HCT116 (cell line): ENCODE measurements around the gene OR1C1. TPM values are rescaled to one million over a fixed set of nuclear protein-coding genes. Genes with fewer than 3 reads are reported as not detected.

Source experiments
- ATAC-seq: fragments of 200-7000 bp; cut with Tn5 transposase; 2 replicates; pipeline ENCODE4 v1.9.1; 2020; ENCODE audit warnings: mild to moderate bottlenecking, moderate library complexity
- Bru-seq: library from RNA; stranded (reverse); fragments of 400-500 nt; gene quantifications from one replicate; lab custom pipeline; 2021; lab: Mats Ljungman, UMichigan
- BruChase-seq, 2 experiments: library from RNA; stranded (reverse); fragments of 400-500 nt; gene quantifications; one replicate each; lab custom pipeline; 2021; lab: Mats Ljungman, UMichigan
- BruUV-seq: library from RNA; stranded (reverse); fragments of 400-500 nt; replicated peaks from 2 replicates; lab custom pipeline; 2021; lab: Mats Ljungman, UMichigan
- CTCF ChIA-PET: fragments of 300-600 bp; sonication (Branson Sonifier 250); formaldehyde crosslinking; loops from one replicate; lab custom pipeline; 2021; ENCODE audit warnings: antibody characterized with exemption; lab: Charles Lee
- POLR2A ChIA-PET: fragments of 300-600, 350-600 bp; sonication (Branson Sonifier 250); formaldehyde crosslinking; loops from one replicate; lab custom pipeline; 2021; ENCODE audit warnings: antibody characterized with exemption; lab: Charles Lee
- RAD21 ChIA-PET, 2 experiments: fragments of 300-600 bp; sonication (Branson Sonifier 250); formaldehyde crosslinking; loops; one replicate each; lab custom pipeline; 2023; ENCODE audit warnings: low total read pairs in 2 of 2; ENCODE audit not compliant: uncharacterized antibody in 2 of 2, unreplicated experiment in 2 of 2, low non-redundant PET in 1 of 2; lab: Charles Lee
- DNase-seq: peaks from one replicate; pipeline ENCODE4 v3.0.0-alpha.2; 2010; ENCODE audit warnings: low read depth, low spot score
- H2AFZ ChIP-seq: fragments of 200-600 bp; shearing (Covaris generic), sonication (generic); 2 replicates; pipeline ENCODE4 v1.6.1; 2017; ENCODE audit warnings: low read depth, mixed run types, mixed read lengths, antibody characterized with exemption, low read length; ENCODE audit not compliant: poor library complexity, severe bottlenecking
- H3K27ac ChIP-seq: 2 replicates; pipeline ENCODE4 v1.5.1; 2012; ENCODE audit warnings: low read depth, low read length
- H3K27me3 ChIP-seq: fragments of 200-600 bp; sonication (generic); 2 replicates; pipeline ENCODE4 v1.6.1; 2016; ENCODE audit warnings: mixed run types, low read length, mixed read lengths; ENCODE audit not compliant: insufficient read depth
- H3K36me3 ChIP-seq, 2 experiments: fragments of 200-500 bp in 1 of 2; fragments of 200-600 bp in 1 of 2; sonication (Bioruptor generic) in 1 of 2; sonication (generic) in 1 of 2; 2 replicates each; pipeline versions ENCODE4 v1.5.1 to v1.6.1; 2014 to 2016; ENCODE audit warnings: low read length in 2 of 2, inconsistent platforms in 1 of 2, mixed read lengths in 1 of 2, mixed run types in 1 of 2; ENCODE audit not compliant: insufficient read depth in 2 of 2, control insufficient read depth in 1 of 2
- H3K4me1 ChIP-seq, 2 experiments: fragments of 200-600 bp in 1 of 2; sonication (generic) in 1 of 2; 2 replicates each; pipeline versions ENCODE4 v1.5.1 to v1.6.1; 2012 to 2017; ENCODE audit warnings: low read length in 2 of 2, inconsistent platforms in 1 of 2, mild to moderate bottlenecking in 1 of 2, mixed read lengths in 1 of 2, mixed run types in 1 of 2, moderate library complexity in 1 of 2; ENCODE audit not compliant: insufficient read depth in 2 of 2, control insufficient read depth in 1 of 2
- H3K4me2 ChIP-seq: fragments of 200-600 bp; sonication (generic); 2 replicates; pipeline ENCODE4 v1.6.1; 2017; ENCODE audit warnings: mixed run types, low read length, mixed read lengths
- H3K4me3 ChIP-seq, 2 experiments: fragments of 200-600 bp in 1 of 2; sonication (generic) in 1 of 2; replicated peaks in 1 of 2; 2 replicates each; pipeline ENCODE4 v1.5.1; 2011 to 2016; ENCODE audit warnings: low read length in 2 of 2, control low read depth in 1 of 2, low read depth in 1 of 2, mild to moderate bottlenecking in 1 of 2, mixed read lengths in 1 of 2, mixed run types in 1 of 2
- H3K79me2 ChIP-seq: fragments of 200-600 bp; sonication (generic); 2 replicates; pipeline ENCODE4 v1.6.1; 2017; ENCODE audit warnings: mild to moderate bottlenecking, mixed run types, low read length, moderate library complexity, mixed read lengths; ENCODE audit not compliant: insufficient read depth
- H3K9ac ChIP-seq: fragments of 200-600 bp; sonication (generic); 2 replicates; pipeline ENCODE4 v1.6.1; 2016; ENCODE audit warnings: low read length, mixed read lengths
- H3K9me2 ChIP-seq: fragments of 200-600 bp; sonication (generic), shearing (Covaris generic); 2 replicates; pipeline ENCODE4 v1.6.1; 2017; ENCODE audit warnings: mixed run types, mild to moderate bottlenecking, moderate library complexity; ENCODE audit not compliant: insufficient read depth
- H3K9me3 ChIP-seq, 2 experiments: fragments of 200-500 bp in 1 of 2; fragments of 200-600 bp in 1 of 2; sonication (Bioruptor generic) in 1 of 2; sonication (generic) in 1 of 2; 2 replicates each; pipeline ENCODE4 v1.6.1; 2014 to 2017; ENCODE audit warnings: low read length in 2 of 2, mixed read lengths in 2 of 2, inconsistent platforms in 1 of 2, low read depth in 1 of 2, mild to moderate bottlenecking in 1 of 2, mixed run types in 1 of 2, moderate library complexity in 1 of 2; ENCODE audit not compliant: control insufficient read depth in 1 of 2, insufficient read depth in 1 of 2
- H4K20me1 ChIP-seq: fragments of 200-600 bp; sonication (generic), shearing (Covaris generic); 2 replicates; pipeline ENCODE4 v1.6.1; 2017; ENCODE audit warnings: mixed run types, mild to moderate bottlenecking, moderate library complexity; ENCODE audit not compliant: insufficient read depth
- ELF1 ChIP-seq: IDR thresholded peaks from 2 replicates; pipeline ENCODE4 v1.6.1; 2012; ENCODE audit warnings: low read depth, borderline replicate concordance
- EZH2 ChIP-seq: fragments of 200-600 bp; sonication (generic); IDR thresholded peaks from 2 replicates; pipeline ENCODE4 v1.6.1; 2017; ENCODE audit warnings: antibody characterized with exemption, mixed run types
- EZH2phosphoT487 ChIP-seq: fragments of 200-600 bp; IDR thresholded peaks from 2 replicates; pipeline ENCODE4 v1.6.1; 2018; ENCODE audit warnings: antibody characterized with exemption, borderline replicate concordance
- FOSL1 ChIP-seq: IDR thresholded peaks from 2 replicates; pipeline ENCODE4 v1.6.1; 2012; ENCODE audit warnings: low read depth
- POLR2AphosphoS5 ChIP-seq: IDR thresholded peaks from 2 replicates; pipeline ENCODE4 v1.6.1; 2011; ENCODE audit warnings: mild to moderate bottlenecking, low read depth, low read length, moderate library complexity
- SP1 ChIP-seq: IDR thresholded peaks from 2 replicates; pipeline ENCODE4 v1.6.1; 2012; ENCODE audit warnings: low read depth
- SRF ChIP-seq: IDR thresholded peaks from 2 replicates; pipeline ENCODE4 v1.6.1; 2012; ENCODE audit warnings: low read depth
- ZBTB33 ChIP-seq: IDR thresholded peaks from 2 replicates; pipeline ENCODE4 v1.6.1; 2011; ENCODE audit warnings: mild to moderate bottlenecking, low read length, moderate library complexity; ENCODE audit not compliant: insufficient replicate concordance; ENCODE audit errors: extremely low read depth
- intact Hi-C: fragments of 100-400 bp; cut with micrococcal nuclease; formaldehyde crosslinking; loops from 2 replicates; pipeline ENCODE4 v1.10.0; 2022
- long read RNA-seq: library from polyadenylated mRNA; unstranded; transcript quantifications from one replicate; pipeline ENCODE4 v2.0.0, GENCODE V29; 2021; ENCODE audit not compliant: unreplicated experiment
- polyA plus RNA-seq: library from polyadenylated mRNA; unstranded; fragments of >200 nt; gene quantifications from 2 replicates; pipeline ENCODE4 v1.2.1, GENCODE V29; 2012; ENCODE audit warnings: missing spikeins
- total RNA-seq: library from RNA; stranded (reverse); gene quantifications from one replicate; pipeline ENCODE4 v1.2.1, GENCODE V29; 2021; ENCODE audit not compliant: unreplicated experiment
- TF ChIP-seq, protein P1 (sequence below): IDR thresholded peaks from 2 replicates; pipeline ENCODE4 v1.6.1; 2012
- TF ChIP-seq, protein P2 (sequence below): IDR thresholded peaks from 2 replicates; pipeline ENCODE4 v1.6.1; 2012; ENCODE audit warnings: low read depth
- TF ChIP-seq, protein P3 (sequence below), 3 experiments: fragments of 200-600 bp in 1 of 3; sonication (generic) in 1 of 3; IDR thresholded peaks in 2 of 3; conservative IDR thresholded peaks in 1 of 3; 2 replicates each; pipeline ENCODE4 v1.5.1; 2012 to 2017; ENCODE audit warnings: low read depth in 2 of 3, low read length in 2 of 3, antibody characterized with exemption in 1 of 3, borderline replicate concordance in 1 of 3, control low read depth in 1 of 3, mild to moderate bottlenecking in 1 of 3, mixed read lengths in 1 of 3, mixed run types in 1 of 3, moderate library complexity in 1 of 3; ENCODE audit not compliant: insufficient read depth in 1 of 3

OR1C1 gene
- total RNA-seq, result not detected
- not detected in 2 replicates for polyA plus RNA-seq
- not detected for Bru-seq, nascent RNA
- BruChase-seq, experiment 1, labeled RNA remaining after a 6-hour chase, result not detected
- BruChase-seq, experiment 2, labeled RNA remaining after a 2-hour chase, result not detected
- long read RNA-seq, result 0 reads

- no peak for ATAC-seq
Observed at GRCh38 chr1:247760456-247760855, at the start of gene OR1C1. OR1C1 (minus strand) TSS chr1:247760556; CDS start chr1:247758406, 2,150 bp downstream.

More at GRCh38 chr1:247760456-247760855, at the start of gene OR1C1:
- no peaks in the 10 kb centered on the region for H3K79me2 ChIP-seq
- H3K9me3 ChIP-seq, result peaks cover 0 to 6% of the 10 kb centered on the region in 2 experiments; a peak in 2 of 4 replicates
- no peaks in the 10 kb centered on the region for H3K27me3 ChIP-seq
- no peak within 1 kb of the TSS for H3K9ac ChIP-seq
- H2AFZ ChIP-seq, result no peak within 1 kb of the TSS
- no peak within 1 kb of the TSS for H3K27ac ChIP-seq
- H3K4me2 ChIP-seq, result no peak within 1 kb of the TSS
- H3K4me3 ChIP-seq, result no peak within 1 kb of the TSS
- ChIA-PET POLR2A (no interaction called here), CTCF (no interaction called here), RAD21 (no interaction called here)
- no peaks in the 10 kb centered on the region for H3K36me3 ChIP-seq
- BruUV-seq, result no TSS peak
- TF ChIP-seq EZH2phosphoT487, result no peak
- no peak for TF ChIP-seq ELF1
- TF ChIP-seq SRF, result no peak
- TF ChIP-seq EZH2, result no peak
- no peak for TF ChIP-seq POLR2AphosphoS5
- TF ChIP-seq SP1, result no peak
- TF ChIP-seq, protein P1, sequence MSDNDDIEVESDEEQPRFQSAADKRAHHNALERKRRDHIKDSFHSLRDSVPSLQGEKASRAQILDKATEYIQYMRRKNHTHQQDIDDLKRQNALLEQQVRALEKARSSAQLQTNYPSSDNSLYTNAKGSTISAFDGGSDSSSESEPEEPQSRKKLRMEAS, result no peak
- TF ChIP-seq, protein P2, sequence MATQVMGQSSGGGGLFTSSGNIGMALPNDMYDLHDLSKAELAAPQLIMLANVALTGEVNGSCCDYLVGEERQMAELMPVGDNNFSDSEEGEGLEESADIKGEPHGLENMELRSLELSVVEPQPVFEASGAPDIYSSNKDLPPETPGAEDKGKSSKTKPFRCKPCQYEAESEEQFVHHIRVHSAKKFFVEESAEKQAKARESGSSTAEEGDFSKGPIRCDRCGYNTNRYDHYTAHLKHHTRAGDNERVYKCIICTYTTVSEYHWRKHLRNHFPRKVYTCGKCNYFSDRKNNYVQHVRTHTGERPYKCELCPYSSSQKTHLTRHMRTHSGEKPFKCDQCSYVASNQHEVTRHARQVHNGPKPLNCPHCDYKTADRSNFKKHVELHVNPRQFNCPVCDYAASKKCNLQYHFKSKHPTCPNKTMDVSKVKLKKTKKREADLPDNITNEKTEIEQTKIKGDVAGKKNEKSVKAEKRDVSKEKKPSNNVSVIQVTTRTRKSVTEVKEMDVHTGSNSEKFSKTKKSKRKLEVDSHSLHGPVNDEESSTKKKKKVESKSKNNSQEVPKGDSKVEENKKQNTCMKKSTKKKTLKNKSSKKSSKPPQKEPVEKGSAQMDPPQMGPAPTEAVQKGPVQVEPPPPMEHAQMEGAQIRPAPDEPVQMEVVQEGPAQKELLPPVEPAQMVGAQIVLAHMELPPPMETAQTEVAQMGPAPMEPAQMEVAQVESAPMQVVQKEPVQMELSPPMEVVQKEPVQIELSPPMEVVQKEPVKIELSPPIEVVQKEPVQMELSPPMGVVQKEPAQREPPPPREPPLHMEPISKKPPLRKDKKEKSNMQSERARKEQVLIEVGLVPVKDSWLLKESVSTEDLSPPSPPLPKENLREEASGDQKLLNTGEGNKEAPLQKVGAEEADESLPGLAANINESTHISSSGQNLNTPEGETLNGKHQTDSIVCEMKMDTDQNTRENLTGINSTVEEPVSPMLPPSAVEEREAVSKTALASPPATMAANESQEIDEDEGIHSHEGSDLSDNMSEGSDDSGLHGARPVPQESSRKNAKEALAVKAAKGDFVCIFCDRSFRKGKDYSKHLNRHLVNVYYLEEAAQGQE, result no peak
- TF ChIP-seq ZBTB33, result no peak
- TF ChIP-seq FOSL1, result no peak
- TF ChIP-seq, protein P3, sequence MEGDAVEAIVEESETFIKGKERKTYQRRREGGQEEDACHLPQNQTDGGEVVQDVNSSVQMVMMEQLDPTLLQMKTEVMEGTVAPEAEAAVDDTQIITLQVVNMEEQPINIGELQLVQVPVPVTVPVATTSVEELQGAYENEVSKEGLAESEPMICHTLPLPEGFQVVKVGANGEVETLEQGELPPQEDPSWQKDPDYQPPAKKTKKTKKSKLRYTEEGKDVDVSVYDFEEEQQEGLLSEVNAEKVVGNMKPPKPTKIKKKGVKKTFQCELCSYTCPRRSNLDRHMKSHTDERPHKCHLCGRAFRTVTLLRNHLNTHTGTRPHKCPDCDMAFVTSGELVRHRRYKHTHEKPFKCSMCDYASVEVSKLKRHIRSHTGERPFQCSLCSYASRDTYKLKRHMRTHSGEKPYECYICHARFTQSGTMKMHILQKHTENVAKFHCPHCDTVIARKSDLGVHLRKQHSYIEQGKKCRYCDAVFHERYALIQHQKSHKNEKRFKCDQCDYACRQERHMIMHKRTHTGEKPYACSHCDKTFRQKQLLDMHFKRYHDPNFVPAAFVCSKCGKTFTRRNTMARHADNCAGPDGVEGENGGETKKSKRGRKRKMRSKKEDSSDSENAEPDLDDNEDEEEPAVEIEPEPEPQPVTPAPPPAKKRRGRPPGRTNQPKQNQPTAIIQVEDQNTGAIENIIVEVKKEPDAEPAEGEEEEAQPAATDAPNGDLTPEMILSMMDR (IDR thresholded peaks at IDR 0.05 in 2 of 3, conservative IDR thresholded peaks at IDR 0.05 in 1 of 3; ENCODE audit: borderline replicate concordance in 1 of 3, insufficient read depth in 1 of 3, low read depth in 2 of 3, low read length in 2 of 3), result no peak
- H3K9me2 ChIP-seq, result no peaks in the 10 kb centered on the region
- intact Hi-C loops, result no loop called here
- H3K4me1 ChIP-seq, result no peaks in the 10 kb centered on the region
- no peak for DNase-seq
- no peaks in the 10 kb centered on the region for H4K20me1 ChIP-seq
